ENCODE data around the gene DVL1. TPM values are rescaled to one million over a fixed set of nuclear protein-coding genes. Genes with fewer than 3 reads are reported as not detected.

Gene DVL1
- total and polyA plus RNA-seq, 2 of the 13 experiments (the other 11 are each of a cell fraction or from before 2014, with no cell fraction given), result 30.8 to 60.4 TPM

DNA sequence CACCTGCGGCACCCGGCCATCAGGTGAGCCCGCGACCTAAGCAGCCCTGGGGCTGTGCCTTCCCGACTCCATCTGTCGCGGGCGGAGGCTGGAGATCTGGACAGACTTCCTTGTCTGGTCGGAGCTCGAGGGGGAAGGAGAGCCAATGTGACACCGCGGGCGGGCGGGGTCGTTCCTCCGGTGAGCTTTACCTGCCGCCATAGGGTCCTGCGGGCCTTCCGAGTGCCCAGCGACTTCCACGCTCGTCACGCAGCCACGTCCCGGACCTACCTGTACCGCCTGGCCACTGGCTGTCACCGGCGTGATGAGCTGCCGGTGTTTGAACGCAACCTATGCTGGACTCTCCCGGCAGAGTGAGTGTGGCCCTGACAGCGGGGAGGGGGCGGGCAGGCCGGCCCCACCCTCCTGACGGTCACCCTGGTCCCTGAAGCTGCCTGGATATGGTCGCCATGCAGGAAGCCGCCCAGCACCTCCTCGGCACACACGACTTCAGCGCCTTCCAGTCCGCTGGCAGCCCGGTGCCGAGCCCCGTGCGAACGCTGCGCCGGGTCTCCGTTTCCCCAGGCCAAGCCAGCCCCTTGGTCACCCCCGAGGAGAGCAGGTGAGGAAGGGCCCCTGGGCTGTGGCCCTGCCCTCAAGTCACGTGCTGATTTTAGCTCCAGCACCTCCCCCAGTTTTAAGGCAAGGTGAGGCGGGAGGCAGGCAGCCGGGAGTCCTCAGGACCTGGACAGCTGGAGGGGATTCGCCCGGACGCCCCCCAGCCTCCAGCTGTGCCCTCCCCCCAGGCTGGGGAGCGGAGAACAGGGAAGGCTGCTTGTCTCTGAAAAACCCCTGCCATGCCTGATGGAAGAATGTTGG is 39.7 kb downstream of the DVL1 start (continued):
- no peak for TF ChIP-seq NFYB (CRISPR knock-in tag; IDR thresholded peaks at IDR 0.05)
- 0 out of 2 replicates have a peak, but pooled peaks have one; percentile 6 for TF ChIP-seq ZNF850 (CRISPR knock-in tag; conservative IDR thresholded peaks at IDR 0.05)
- TF ChIP-seq ZMAT3 (CRISPR knock-in tag; conservative IDR thresholded peaks at IDR 0.05), result 0 out of 2 replicates have a peak, but pooled peaks have one; percentile 1
- peak; percentile 79 for TF ChIP-seq AGO2 (optimal IDR thresholded peaks at IDR 0.05; ENCODE audit: low read depth, low read length)
- no peak for TF ChIP-seq ZNF446 (CRISPR knock-in tag; IDR thresholded peaks at IDR 0.05)
- 0 out of 2 replicates have a peak, but pooled peaks have one; percentile 34 for TF ChIP-seq CHCHD3 (CRISPR knock-in tag; IDR thresholded peaks at IDR 0.05)
- TF ChIP-seq ZNF160 (CRISPR knock-in tag; IDR thresholded peaks at IDR 0.05), result no peak
- peak; percentile 85 for TF ChIP-seq ZBTB38 (CRISPR knock-in tag; IDR thresholded peaks at IDR 0.05)
- no peak for TF ChIP-seq NONO (IDR thresholded peaks at IDR 0.05)
- TF ChIP-seq NONO (CRISPR knock-in tag; conservative IDR thresholded peaks at IDR 0.05), result peak; percentile 36; the same call in 1 of the 2 replicates
- peak; percentile 46; the same call in 1 of the 2 replicates for TF ChIP-seq ZC3H13 (CRISPR knock-in tag; IDR thresholded peaks at IDR 0.05)
- TF ChIP-seq, protein P1, sequence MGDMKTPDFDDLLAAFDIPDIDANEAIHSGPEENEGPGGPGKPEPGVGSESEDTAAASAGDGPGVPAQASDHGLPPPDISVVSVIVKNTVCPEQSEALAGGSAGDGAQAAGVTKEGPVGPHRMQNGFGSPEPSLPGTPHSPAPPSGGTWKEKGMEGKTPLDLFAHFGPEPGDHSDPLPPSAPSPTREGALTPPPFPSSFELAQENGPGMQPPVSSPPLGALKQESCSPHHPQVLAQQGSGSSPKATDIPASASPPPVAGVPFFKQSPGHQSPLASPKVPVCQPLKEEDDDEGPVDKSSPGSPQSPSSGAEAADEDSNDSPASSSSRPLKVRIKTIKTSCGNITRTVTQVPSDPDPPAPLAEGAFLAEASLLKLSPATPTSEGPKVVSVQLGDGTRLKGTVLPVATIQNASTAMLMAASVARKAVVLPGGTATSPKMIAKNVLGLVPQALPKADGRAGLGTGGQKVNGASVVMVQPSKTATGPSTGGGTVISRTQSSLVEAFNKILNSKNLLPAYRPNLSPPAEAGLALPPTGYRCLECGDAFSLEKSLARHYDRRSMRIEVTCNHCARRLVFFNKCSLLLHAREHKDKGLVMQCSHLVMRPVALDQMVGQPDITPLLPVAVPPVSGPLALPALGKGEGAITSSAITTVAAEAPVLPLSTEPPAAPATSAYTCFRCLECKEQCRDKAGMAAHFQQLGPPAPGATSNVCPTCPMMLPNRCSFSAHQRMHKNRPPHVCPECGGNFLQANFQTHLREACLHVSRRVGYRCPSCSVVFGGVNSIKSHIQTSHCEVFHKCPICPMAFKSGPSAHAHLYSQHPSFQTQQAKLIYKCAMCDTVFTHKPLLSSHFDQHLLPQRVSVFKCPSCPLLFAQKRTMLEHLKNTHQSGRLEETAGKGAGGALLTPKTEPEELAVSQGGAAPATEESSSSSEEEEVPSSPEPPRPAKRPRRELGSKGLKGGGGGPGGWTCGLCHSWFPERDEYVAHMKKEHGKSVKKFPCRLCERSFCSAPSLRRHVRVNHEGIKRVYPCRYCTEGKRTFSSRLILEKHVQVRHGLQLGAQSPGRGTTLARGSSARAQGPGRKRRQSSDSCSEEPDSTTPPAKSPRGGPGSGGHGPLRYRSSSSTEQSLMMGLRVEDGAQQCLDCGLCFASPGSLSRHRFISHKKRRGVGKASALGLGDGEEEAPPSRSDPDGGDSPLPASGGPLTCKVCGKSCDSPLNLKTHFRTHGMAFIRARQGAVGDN (CRISPR knock-in tag; IDR thresholded peaks at IDR 0.05), result peak; percentile 38; the same call in 1 of the 2 replicates
- TF ChIP-seq PAWR (CRISPR knock-in tag; IDR thresholded peaks at IDR 0.05; ENCODE audit: borderline replicate concordance), result no peak
- no peak for TF ChIP-seq CBFB (CRISPR knock-in tag; IDR thresholded peaks at IDR 0.05)
- TF ChIP-seq ZNF30 (CRISPR knock-in tag; IDR thresholded peaks at IDR 0.05), result no peak
- TF ChIP-seq MTA1 (CRISPR knock-in tag; IDR thresholded peaks at IDR 0.05; ENCODE audit: borderline replicate concordance), result 0 out of 2 replicates have a peak, but pooled peaks have one; percentile 8
- TF ChIP-seq ZNF547 (CRISPR knock-in tag; IDR thresholded peaks at IDR 0.05), result 0 out of 2 replicates have a peak, but pooled peaks have one; percentile 2
- peak; percentile 33; the same call in 1 of the 2 replicates for TF ChIP-seq HOXA3 (CRISPR knock-in tag; IDR thresholded peaks at IDR 0.05)
- peak; percentile 40 for TF ChIP-seq AGO1 (IDR thresholded peaks at IDR 0.05; ENCODE audit: low read depth, low read length, poor library complexity, severe bottlenecking)
- TF ChIP-seq ZNF839 (CRISPR knock-in tag; IDR thresholded peaks at IDR 0.05; ENCODE audit: borderline replicate concordance), result peak; percentile 31; the same call in 1 of the 2 replicates
- TF ChIP-seq, protein P2, sequence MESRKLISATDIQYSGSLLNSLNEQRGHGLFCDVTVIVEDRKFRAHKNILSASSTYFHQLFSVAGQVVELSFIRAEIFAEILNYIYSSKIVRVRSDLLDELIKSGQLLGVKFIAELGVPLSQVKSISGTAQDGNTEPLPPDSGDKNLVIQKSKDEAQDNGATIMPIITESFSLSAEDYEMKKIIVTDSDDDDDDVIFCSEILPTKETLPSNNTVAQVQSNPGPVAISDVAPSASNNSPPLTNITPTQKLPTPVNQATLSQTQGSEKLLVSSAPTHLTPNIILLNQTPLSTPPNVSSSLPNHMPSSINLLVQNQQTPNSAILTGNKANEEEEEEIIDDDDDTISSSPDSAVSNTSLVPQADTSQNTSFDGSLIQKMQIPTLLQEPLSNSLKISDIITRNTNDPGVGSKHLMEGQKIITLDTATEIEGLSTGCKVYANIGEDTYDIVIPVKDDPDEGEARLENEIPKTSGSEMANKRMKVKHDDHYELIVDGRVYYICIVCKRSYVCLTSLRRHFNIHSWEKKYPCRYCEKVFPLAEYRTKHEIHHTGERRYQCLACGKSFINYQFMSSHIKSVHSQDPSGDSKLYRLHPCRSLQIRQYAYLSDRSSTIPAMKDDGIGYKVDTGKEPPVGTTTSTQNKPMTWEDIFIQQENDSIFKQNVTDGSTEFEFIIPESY (CRISPR knock-in tag; IDR thresholded peaks at IDR 0.05), result peak; percentile 49; the same call in 1 of the 2 replicates
- peak; percentile 32; the same call in 1 of the 2 replicates for TF ChIP-seq ZNF350 (CRISPR knock-in tag; IDR thresholded peaks at IDR 0.05; ENCODE audit: borderline replicate concordance, low read depth)
- peak; percentile 41 for TF ChIP-seq POLR2G (IDR thresholded peaks at IDR 0.05; ENCODE audit: low read depth, low read length)

Measured in HepG2 (cell line).